GM18498 (cell line): Measurements from ENCODE around the gene PHKB.
A peak's percentile ranks its signal among the peaks of the same experiment; 100 is the strongest.
"Not testable (repeated sequence)": the region's sequence is repeated elsewhere in the genome, so short reads cannot be mapped to it uniquely, and the experiment has no call there.

ENCODE experiments used
- ATAC-seq: cut with Tn5 transposase; IDR thresholded peaks from one replicate; pipeline ENCODE4 v1.9.1; 2021; ENCODE audit warnings: mild to moderate bottlenecking, moderate library complexity; ENCODE audit not compliant: unreplicated experiment

The PHKB gene

DNA sequence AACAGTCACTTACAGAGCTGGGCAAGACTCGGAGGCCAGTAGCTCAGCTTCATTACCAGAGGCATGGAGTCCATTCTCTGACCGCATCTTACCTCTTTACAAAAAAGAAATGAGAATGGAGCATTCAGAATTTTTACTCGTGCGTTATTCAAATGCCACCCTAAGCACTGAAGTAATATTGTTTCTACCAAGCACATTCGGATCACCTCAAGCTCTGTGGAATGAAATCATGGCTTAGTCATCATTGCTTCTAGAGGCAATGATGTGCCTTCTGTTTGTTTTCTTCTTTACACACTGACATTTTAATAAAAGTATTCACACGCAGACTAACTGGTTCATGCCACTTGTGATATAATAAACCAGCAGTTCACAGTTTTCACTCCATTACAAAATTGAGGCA lies 206.8 kb downstream of the PHKB start:
- no peak for ATAC-seq

DNA sequence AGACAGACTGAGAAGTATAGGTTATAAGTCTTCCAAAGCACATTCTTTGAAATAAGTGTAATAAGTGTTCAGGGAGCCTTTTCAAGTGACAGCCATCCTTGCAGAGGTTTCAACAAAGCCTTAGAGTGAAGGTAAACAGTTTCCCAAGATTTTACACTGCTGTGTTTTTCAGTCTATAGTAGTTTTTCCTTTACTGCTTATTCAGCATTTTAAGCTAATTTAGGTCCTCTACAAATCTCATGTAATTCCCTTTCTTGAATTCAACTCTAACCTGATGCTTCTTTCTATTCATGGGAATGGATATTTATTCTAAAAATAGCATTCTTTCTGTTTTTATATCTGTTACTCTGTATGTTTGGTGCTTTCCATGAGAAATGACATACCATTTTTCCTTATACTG lies 211.3 kb downstream of the PHKB start:
- ATAC-seq, result no peak

DNA sequence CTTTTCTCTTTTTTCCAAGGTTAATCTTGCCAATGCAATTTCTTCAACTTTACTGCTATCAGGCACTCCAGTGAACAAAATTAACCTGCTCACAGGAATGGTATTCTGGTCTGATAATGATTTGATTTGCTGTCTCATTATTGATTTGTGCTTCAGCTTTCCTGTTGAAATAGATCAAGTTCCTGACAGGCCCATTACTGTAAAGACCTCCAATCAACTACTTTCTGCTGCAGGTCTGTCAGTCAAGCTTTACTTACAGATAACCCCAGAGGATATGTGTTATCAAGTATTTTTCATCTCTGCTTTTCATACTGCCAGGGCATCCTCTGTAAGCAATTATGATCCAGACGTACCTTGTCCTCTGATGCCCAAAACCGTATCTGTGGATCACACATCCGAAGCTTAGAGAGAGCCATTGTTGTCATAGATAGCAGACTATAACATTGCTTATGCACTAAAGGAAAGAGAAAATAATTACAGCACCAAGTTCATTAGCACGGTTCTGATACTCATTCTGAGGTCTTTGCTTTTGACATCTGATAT lies 215.6 kb downstream of the PHKB start:
- ATAC-seq, result no peak

DNA sequence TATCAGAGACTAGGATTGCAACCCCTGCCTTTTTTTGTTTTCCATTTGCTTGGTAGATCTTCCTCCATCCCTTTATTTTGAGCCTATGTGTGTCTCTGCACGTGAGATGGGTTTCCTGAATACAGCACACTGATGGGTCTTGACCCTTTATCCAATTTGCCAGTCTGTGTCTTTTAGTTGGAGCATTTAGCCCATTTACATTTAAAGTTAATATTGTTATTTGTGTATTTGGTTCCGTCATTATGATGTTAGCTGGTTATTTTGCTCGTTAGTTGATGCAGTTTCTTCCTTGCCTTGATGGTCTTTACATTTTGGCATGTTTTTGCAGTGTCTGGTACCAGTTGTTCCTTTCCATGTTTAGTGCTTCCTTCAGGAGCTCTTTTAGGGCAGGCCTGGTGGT lies 220.4 kb downstream of the PHKB start:
- ATAC-seq, result not testable (repeated sequence)

DNA sequence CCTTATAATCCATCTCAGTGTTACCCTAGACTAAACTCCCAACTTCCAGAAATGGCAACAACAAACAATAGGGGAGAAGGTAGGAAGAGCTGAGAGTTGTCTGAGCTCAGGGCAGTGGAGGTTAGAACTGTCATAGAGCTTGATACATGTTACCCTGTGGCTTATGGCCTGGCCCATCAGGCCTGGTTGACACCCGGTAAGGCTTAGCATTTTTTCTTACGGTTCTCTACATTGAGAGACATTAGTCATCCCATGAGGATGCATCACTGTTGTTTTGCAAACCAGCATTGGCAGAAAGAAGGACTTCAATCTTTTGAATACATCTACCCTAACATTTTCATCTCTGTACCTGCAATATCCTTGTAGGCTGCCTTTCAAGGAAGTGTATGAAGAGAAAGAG lies 226.6 kb downstream of the PHKB start:
- ATAC-seq, result no peak

DNA sequence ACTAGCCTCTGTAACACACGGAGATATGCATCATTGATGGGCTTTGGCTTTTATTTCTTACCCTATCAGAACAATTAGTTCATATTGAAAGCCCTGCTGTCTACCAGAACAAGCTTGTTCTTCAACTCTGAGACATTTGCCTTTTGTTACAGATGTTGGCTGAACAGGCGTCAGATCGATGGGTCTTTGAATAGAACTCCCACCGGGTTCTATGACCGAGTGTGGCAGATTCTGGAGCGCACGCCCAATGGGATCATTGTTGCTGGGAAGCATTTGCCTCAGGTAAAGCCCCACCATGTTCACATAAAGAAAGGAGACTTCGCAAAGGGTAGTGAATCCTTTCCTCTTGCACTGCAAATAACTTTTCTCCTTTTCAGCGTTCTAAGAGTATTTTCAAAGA lies 232.1 kb downstream of the PHKB start:
- ATAC-seq, result no peak

DNA sequence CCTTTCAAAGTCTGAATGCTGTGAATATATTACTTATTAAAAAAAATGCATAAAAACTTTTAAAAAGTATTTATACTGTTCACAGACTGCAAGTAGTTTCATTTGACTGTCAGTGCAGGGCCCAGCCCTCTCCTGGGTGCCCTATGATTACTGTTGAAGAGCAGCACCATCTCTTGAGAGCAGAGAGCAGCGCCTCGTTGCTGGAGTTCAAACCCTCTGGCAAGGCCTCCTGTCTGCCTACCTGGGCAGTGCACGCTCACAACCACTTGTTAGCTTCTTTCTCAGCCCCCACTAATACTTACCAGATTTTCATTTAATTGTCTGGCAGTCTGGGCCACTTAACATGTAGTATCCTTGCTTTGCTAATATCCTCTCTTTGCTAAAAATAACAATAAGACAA lies 233.4 kb downstream of the PHKB start:
- ATAC-seq, result no peak

DNA sequence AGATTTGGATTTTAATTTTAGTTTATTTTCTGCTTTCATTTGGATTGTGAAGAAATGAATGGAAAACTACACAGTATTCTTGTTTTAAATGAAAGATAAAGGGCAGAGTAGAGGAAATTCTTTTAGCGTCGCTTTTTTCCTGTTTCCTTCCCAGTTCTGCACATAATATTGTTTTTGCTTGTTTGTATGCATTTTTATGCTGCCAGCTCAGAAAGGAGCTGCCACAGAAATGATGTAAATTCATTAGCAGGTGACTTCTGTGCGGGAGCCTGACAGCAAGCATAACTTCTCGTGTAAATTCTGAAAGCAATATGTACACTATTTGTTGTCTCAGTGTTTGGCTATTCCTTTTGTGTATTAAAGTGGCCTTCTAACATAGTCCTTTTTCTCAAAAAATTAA lies 234.6 kb downstream of the PHKB start:
- ATAC-seq, result no peak

DNA sequence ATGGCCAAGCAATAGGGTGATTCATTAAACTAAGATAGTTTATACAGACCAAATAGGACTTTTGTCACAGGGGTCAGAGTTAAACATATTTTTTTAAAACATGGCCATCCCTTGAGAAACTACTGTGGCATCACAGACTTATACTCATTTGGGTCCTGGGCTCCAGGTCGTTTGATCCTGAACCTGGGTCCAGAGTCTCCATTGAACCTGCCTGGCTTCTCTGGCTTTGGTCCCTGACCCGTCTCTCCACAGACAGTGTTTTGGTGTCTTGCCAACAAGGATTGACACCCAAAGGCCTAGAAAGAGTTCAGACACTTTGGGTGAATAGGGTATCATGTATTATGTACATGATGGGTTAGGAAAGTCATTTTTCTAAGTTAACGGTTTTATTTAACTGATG lies 236.7 kb downstream of the PHKB start:
- no peak for ATAC-seq

DNA sequence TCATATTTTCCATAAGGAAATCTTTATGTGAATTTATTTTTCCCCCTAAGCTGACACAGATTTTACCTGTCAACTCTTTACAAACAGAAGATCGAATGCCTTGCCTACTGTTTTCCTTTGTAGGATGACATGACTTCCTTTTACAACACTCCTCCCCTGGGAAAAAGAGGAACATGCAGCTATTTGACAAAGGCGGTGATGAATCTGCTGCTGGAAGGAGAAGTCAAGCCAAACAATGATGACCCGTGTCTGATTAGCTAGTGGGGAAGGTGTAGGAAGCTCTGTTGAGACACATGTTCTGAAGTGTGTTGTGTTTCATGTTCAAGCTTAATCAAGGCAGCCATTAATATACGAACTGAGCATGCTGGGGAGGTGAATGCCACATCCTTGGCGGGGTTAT lies 238.0 kb downstream of the PHKB start:
- no peak for ATAC-seq

DNA sequence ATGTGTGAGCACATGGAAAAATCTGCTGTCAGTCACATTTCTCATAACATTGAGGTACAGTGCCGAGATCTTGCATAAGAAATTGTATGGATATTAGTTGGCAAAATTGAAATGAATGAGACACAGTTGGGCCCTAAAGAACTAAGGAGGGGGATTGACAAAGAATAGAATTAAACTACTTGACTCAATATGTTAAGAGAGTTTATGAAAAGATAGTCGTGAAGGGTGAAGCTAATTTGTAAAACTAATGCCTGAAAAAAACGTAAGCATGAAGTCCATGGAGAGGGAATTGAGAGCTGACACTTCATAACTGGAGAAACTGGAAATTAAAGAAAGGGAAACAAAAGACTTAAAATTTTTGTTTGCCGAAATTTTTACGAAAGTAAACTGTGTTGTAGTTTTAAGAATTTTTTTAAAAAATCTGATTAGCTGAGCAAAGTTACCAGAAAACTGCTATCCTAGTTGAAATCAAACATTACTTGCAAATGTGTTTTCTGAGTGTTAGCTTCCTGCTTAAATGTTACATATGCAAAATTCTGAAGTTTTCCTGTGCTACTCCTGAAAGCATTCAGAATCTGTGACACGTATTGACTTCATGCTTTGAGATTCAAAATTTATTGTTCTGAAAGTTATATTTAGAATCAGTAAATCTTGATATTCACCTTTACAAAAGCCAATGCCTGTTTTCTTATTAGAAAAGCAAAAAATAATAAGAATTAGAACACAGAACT lies 239.9 kb downstream of the PHKB start:
- no peak for ATAC-seq

DNA sequence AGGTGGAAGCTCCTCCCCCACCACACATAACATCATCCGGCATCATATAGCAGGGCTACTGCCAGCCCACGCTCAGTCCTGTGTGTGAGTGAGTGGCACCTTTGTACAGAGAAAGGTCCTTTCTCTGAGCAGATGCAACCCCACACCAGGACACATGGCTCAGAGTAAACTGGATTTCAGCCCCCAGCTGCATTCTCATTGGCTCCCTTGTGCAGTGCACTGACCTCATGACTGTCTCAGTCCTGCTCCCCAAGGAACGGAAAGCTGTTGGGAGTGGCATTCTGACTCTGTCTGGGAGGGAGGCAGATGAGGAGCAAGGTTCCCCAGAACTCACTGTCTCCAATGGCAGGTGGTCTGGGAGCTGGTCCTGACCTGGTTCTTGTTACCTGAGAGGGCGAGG lies 244.1 kb downstream of the PHKB start:
- no peak for ATAC-seq

DNA sequence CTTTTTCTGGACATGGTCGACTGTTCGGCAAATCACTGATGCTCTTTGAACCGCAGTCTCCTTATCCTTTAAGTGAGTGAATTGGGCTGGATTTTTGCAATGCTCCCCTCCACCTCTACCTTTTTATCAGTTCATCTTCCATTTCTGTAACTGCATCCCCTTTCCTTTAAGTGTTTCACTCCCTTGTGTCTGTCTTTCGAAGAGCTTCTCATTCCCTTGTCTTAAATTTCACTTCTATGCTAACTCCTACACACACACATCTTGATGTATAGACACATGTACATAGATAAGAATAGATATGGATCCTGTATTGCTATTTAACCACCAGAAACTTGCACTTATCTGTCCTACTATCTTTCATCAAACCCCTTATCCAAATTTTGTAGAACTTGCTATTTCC lies 250.7 kb downstream of the PHKB start:
- ATAC-seq, result no peak

DNA sequence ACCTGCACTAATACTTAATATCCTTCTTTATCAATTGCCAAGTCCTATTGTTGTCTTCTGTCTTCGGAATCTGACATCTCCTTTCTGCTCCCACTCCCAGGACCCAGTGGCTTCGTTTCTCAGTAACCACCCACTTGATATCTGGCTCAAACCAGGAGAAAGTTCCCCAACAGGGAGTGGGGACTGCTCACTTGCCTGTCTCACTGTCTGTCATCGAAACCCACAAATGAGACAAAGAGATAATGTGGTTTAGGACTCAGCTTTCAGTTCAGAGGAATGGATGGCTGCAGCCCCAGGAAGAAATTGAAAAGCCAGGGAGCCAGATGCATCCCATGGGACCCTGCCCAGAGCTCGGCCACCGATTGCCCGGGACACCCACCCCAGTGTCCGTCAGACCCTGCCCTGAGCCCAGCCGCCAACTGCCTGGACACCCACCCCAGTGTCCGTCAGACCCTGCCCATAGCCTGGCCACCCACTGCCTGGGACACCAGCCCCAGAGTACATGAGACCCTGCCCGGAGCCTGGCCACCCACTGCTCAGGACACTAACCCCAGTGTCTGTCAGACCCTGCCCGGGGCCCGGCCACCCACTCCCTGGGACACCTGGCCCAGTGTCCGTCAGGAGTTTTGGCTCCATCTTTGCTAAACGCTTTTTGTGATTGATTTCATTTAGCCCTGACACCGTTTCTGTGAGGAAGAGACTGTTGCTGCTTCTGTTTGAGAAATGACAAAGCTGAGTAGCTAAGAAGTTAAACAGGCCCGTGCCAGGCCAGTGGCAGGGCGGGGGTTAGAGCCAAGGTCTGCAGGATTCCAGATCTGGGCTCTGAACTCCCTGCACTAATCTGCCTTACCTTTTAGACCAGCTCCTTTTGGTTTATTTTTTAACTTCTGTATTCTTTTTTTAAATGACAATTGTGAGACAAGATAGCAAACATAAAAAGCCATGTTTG lies 251.4 kb downstream of the PHKB start:
- peak; percentile 16 for ATAC-seq

DNA sequence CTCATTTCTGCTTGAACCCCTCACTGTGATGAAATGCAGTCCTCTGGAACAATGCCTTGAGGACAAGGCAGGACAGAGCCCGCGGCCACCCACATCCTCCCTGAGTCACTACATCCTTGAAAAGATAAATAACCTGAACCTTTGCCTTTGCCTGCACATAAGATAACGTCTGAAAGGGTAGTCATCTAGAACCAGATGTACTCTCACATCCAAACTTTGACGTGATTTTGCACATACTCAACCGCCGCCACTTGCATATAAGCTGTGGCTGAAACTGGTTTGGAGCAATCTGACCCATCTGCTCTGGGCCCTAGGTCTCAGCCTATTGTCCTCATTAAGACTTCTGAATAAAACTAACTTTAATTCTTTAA lies 252.1 kb downstream of the PHKB start:
- ATAC-seq, result peak; percentile 75

DNA sequence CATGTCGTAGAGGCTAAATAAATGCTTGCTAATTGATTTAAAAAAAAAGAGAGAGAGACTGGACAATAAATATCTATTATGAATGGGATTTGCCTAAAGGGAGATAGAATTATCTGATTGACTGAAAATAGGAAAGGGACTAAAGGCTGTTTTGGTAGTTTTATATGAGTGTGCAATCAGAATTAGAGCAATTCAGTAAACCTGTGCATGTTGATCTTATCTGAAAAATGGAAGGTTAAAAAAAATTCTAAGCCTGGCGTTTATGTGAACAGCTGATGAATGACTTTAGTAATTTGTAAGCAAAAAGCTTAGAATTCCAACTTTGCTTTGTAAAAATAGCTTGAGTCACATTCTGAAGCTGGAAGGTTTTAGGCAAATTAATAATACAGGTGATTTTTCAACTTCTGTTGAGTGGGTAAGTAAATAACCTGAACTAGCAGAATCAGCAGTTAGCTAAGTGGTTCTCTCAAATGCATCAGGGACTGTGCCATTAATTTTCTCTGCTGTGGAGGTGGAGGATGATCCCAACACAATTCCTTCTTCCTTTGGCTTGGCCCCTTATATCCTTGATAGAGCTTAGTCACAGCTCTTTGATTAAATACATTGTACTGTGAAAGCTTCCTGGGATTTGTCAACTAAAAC lies 254.4 kb downstream of the PHKB start:
- ATAC-seq, result no peak

DNA sequence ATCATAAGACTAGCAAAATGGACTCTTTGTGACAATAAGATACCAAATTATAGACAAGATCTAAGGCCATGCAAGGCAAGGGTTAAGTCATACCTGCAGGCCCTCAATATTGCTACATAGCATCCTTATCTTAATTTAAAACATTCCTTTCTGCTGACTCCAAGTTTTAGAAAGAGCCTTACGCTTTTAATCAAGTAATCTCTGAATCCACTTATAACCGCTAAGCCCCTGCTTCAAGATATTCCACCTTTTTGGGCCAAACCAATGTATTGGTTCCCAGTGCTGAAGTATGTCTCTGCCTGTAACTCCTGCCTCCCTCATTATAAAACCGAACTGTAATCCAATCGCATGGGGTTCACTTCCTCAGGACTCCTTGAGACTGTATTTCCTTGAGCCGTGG lies 255.4 kb downstream of the PHKB start:
- no peak for ATAC-seq

DNA sequence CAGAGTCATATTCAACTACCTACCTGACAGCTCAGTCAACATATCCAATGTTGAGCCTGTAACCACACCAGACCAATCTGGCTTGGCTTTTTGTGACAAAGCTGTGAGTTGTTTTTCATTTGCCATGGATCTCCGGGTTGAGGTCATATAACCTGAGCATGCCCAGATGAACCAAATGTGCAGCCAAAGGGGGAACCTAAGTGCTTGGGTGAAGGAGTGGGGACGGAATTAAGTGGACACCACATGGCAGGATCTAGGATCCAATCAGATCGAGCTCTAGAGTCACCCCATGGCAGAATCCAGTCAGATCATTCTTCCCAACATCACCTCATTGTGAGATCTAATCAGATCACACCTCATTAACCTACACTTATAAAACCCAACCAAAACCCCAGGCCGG lies 258.6 kb downstream of the PHKB start:
- ATAC-seq, result no peak

DNA sequence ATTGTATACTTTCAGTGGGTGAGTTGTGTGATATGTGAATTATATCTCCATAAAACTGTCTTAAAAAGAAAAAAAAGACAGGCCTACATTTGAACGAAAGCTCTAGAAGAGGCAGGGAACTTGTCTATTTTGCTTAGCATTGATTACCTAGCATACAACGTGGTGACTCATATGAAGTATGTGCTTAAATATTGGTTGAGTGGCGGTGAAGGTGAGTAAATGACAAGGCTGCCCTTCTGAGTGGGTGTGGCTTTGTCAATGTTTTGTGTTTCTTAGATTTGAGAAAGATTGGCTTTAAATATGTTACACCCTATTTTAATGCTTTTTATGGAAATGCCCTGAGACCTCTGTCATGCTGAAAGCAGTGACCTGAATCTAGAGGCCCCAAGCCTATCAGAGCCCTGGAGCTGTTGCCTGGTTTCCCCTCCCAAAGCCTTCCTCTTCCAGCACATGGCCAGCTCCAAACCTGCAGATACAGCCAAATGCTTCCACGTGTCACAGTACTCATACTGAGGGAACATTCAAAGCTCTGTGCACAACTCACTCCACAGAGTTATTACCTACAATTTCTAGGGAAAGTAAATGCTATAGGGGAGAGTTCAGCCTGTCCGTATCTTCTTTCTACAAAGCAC lies 260.0 kb downstream of the PHKB start:
- ATAC-seq, result no peak

DNA sequence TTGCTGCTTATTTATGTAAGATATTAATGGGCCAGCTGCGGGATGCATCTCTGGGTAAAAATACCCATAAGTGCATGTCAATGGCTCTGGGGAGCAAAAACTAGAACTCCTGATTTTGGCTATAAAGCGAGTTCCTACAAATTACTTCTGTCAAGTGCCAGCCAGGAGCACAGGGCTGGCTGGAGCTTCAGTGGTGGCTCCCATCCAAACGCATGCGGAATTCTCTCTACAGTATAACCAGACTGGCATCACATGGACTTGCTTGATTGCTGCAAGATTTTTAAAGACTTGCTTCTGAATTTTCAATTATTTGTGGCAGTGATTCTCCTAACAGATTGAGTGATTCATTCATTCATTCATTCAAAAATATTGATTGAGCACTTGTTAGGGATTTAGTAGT lies 260.9 kb downstream of the PHKB start:
- ATAC-seq, result no peak

DNA sequence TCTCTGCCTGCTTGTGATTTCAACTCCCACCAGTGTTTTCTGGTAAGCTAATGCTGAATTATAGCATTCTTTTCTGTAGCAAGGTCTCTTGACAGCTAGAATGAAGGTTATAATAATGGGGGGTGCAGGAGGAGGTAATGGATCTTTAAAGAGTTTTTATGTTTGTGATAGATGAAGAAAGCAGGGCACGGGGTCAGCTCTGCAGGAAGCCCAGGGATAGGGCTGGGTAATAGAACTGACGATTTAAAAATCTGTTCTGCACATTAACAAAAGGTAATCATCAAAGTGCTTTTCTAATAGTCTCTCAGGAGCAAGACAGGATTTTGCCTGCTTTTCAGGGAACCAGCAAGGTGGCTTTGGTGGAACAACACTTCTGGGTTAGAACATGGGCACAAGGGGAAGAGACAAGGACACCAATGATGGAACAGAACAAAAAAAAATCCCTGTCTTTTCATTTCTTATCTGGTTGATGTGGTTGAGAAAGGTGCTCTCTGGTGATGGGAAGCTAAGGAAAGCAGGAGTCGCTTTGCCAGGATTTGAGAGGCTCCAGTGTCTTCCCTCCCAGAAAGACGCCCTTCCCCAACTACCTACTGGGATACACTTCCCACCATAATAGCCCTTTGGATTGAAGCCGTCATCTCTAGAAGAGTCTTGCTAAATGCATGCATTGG lies 263.1 kb downstream of the PHKB start:
- ATAC-seq, result no peak
